GM12878 (cell line): ENCODE data around the gene SLC9A7. TPM values are rescaled to one million over a fixed set of nuclear protein-coding genes. Genes with fewer than 3 reads are reported as not detected.

Experiments
- ASH2L ChIP-seq: fragments of 300-600, 200-600 bp; sonication (generic); IDR thresholded peaks from 2 replicates; pipeline ENCODE4 v1.6.1; 2017; ENCODE audit warnings: low read depth, mild to moderate bottlenecking, borderline replicate concordance
- BACH1 ChIP-seq: fragments of 450-650 bp; IDR thresholded peaks from 2 replicates; pipeline ENCODE4 v1.6.1; 2017; ENCODE audit warnings: mild to moderate bottlenecking, borderline replicate concordance
- CHD4 ChIP-seq: fragments of 200-600 bp; sonication (generic); IDR thresholded peaks from 2 replicates; pipeline ENCODE4 v1.6.1; 2016; ENCODE audit warnings: mild to moderate bottlenecking
- MAX ChIP-seq: IDR thresholded peaks from 2 replicates; pipeline ENCODE4 v1.6.1; 2012; ENCODE audit warnings: low read depth, low read length, improper control_type of control experiment
- MYB ChIP-seq: fragments of 150-350 bp; IDR thresholded peaks from 2 replicates; pipeline ENCODE4 v1.6.1; 2014; ENCODE audit warnings: mild to moderate bottlenecking, low read depth, low read length, borderline replicate concordance
- NFXL1 ChIP-seq: fragments of 450-650 bp; IDR thresholded peaks from 2 replicates; pipeline ENCODE4 v1.6.1; 2017; ENCODE audit warnings: antibody characterized with exemption, mild to moderate bottlenecking, borderline replicate concordance
- PAX8 ChIP-seq: fragments of 450-650 bp; IDR thresholded peaks from 2 replicates; pipeline ENCODE4 v1.6.1; 2017; ENCODE audit warnings: mild to moderate bottlenecking, moderate library complexity
- RCOR1 ChIP-seq: conservative IDR thresholded peaks from 2 replicates; pipeline ENCODE4 v1.6.1; 2012; ENCODE audit warnings: low read depth, low read length, improper control_type of control experiment
- ZBTB4 ChIP-seq: fragments of 450-650 bp; formaldehyde crosslinking; IDR thresholded peaks from 2 replicates; pipeline ENCODE4 v1.4.0; 2022; ENCODE audit warnings: mild to moderate bottlenecking, moderate library complexity
- polyA plus RNA-seq, 11 experiments: library from polyadenylated mRNA; depleted of rRNA in 4 of 11; unstranded in 6 of 11; stranded (reverse) in 5 of 11; fragments of >200 nt; fragmentation: Nextera tagmentation in 4 of 11; fragmentation: Illumina TruSeq in 1 of 11; extraction: Ambion mirVana in 4 of 11; extraction: Trizol in 1 of 11; gene quantifications; 1 replicate in 1 of 11; 2 replicates in 10 of 11; pipeline versions ENCODE4 v1.2.1 to v1.2.3, GENCODE V29; 2011 to 2016; ENCODE audit warnings: inconsistent platforms in 2 of 11, missing spikeins in 2 of 11, low read depth in 1 of 11
- total RNA-seq, 4 experiments: library from RNA; depleted of rRNA in 3 of 4; stranded (reverse); fragments of >200 nt in 3 of 4; fragmentation: Illumina TruSeq in 1 of 4; extraction: Trizol in 1 of 4; gene quantifications; 2 replicates each; pipeline versions ENCODE4 v1.2.1 to v1.2.3, GENCODE V29; 2013 to 2021

SLC9A7 gene
- total and polyA plus RNA-seq, 10 of the 15 experiments (the other 5 are each of a cell fraction or from before 2014, with no cell fraction given) = 5.0 to 62.8 (median 30.5) TPM

- no peak for TF ChIP-seq MAX
- TF ChIP-seq MYB = peak; percentile 78
- no peak for TF ChIP-seq ZBTB4 (CRISPR knock-in tag)
- TF ChIP-seq CHD4 = no peak
- TF ChIP-seq ASH2L = no peak
- TF ChIP-seq PAX8 = no peak
- TF ChIP-seq BACH1 = peak; percentile 47; the same call in 1 of the 2 replicates
- TF ChIP-seq RCOR1 = 0 out of 2 replicates have a peak, but pooled peaks have one; percentile 86
- TF ChIP-seq NFXL1 = no peak
These were observed 45.0 kb downstream of the SLC9A7 start (continued) for GRCh38 chrX:46713672-46714490.
